H1 (cell line): ENCODE measurements around the gene SPDYE16.
"Not testable (repeated sequence)": the region's sequence is repeated elsewhere in the genome, so short reads cannot be mapped to it uniquely, and the experiment has no call there.

Source experiments
- GTF2F1 ChIP-seq: IDR thresholded peaks from 2 replicates; pipeline ENCODE4 v1.6.1; 2012; ENCODE audit warnings: low read depth, low read length, improper control_type of control experiment, borderline replicate concordance
- JUN ChIP-seq: IDR thresholded peaks from 2 replicates; pipeline ENCODE4 v1.6.1; 2011; ENCODE audit warnings: low read depth, mild to moderate bottlenecking, improper control_type of control experiment, low read length

GRCh38 chr7:76575431-76575830 is 32.3 kb upstream of the SPDYE16 start:
- TF ChIP-seq JUN, GTF2F1: not testable (repeated sequence)
